ENCODE results near the gene IL6ST.

Gene IL6ST

DNA sequence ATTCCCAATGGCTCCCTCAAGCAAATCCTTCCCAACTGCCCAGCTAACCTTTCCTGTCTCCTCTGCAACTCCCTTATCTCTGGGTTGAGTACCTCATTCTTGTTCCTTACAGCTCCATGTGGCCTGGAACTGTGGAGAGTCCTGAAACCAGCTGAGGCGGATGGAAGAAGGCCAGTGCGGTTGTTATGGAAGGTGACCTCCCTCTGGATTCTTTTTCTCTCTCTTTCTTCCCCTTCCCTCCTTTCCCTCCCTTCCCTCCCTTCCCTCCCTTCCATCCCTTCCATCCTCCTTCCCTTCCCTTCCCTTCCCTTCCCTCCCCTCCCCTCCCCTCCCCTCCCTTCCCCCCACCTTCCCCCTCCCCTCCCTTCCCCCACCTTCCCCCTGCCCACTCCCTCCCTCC, 98.5 kb downstream of the IL6ST start:
- DNase-seq (ENCODE audit: low spot score) = no peak

DNA sequence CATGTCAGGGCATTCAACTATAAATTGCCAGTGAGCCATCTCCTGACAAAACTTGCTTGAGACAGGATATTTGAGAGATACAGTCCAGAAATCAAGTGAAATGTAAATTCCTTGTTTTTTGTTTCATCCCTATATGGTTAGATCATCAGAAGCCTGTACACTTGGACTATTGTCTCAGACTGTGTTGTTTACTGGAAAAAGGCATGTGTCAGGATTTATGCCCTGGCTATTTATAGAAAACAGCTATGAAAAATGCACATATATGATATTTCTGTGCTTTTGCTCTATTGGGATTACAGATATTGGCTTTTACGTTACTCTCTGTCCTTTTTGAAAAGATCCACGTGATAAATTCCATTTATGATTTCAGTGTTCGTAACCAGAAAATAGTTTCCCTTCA, 99.4 kb downstream of the IL6ST start:
- DNase-seq (ENCODE audit: low spot score) = no peak

DNA sequence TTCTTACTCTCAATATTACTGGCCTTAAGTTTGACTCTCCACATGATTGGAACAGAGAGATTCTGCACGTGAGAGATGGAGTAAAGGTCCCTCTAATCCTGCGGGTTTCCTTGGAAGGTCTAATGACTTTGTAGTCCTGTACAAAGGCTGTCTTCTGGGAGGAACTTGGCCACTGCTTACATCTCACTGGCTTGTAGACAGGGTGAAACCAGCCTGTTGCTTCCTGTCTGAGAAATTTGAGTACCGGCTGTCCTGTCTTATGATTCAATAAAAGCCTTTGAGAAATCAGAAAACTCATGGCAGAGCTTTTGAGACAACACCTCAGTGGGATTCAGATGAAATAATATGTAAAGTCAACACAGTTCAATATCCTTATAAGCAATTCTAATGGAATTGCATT, 100.6 kb downstream of the IL6ST start:
- no peak for DNase-seq (ENCODE audit: low spot score)

DNA sequence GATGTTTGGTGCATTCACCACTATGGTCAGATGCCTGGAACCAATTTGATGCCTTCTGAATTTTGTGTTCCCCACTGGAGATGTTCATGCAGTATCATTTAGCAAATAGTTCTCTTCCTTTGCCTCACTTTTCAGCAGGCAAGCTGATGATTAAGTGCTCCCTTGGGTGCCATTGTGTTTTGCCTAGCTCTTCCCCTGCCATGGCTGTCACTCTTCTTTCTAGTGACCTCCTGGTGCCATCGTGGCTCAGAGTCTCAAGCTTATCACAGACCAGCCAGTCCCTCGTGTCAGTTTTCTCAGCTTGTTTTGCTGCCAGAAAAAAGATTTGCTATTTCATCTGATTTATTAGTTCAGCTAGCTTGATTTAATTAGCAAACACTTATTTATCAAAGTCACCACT, 102.3 kb downstream of the IL6ST start:
- DNase-seq (ENCODE audit: low spot score) = no peak

DNA sequence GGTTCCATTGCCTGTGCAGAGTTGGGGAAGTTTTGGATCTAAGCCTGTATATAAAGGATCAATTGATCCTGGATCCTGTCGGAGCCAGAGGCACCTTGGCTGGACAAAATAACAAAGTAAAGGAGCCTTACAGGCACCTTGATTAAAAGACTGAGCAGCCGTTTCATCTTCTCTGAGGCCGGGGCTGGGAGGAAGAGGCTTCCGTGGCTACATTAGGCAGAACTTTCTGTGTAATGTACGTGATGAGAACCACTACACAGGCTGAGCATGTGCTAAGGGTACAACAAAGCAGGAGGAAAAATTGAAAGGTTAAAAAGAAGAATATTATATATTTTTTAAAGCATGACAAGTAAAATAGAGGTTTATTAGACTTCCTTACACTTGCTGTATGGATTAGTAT, 106.6 kb downstream of the IL6ST start:
- DNase-seq (ENCODE audit: low spot score) = no peak

DNA sequence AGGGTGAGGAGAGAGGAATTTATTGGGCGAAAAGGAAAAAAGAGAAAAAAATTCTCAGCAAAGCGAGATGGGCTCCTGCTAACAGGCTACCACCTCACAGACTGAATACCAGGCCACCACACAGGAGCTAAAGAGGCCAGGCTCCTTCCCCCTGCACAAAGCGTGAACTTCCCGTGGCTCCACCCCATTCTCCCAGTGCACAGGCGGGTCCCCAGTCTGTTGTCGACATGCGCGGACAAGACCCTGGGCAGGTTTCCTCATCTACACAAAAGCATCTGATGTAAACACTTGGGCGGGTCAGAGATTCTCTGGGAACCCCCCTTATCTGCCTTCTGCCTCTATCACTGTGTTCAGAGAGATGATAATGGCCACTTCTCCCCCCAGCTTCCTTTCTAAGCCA, 109.4 kb downstream of the IL6ST start:
- DNase-seq (ENCODE audit: low spot score) = no peak

All from LoVo (cell line).